ENCODE data around the gene PPM1L. TPM values are rescaled to one million over a fixed set of nuclear protein-coding genes. Genes with fewer than 3 reads are reported as not detected.

Gene PPM1L
- total RNA-seq, 1 experiment from 2014 or later, result 13.2 TPM

- ChIA-PET POLR2A (no interaction called here), CTCF (no interaction called here), RAD21 (ENCODE audit: low non-redundant PET in 1 of 2, low total read pairs in 2 of 2, uncharacterized antibody in 2 of 2, unreplicated experiment in 2 of 2) (no interaction called here)
- intact Hi-C loops (cut with micrococcal nuclease), result no loop called here
- ATAC-seq (no peak), DNase-seq (ENCODE audit: low read depth, low spot score) (no peak)
- no peak overlapping the region for H3K4me2 ChIP-seq (ENCODE audit: low read length)
- no TSS peak for BruUV-seq (replicated peaks)
- H3K36me3 ChIP-seq (ENCODE audit: control insufficient read depth in 1 of 2, insufficient read depth in 2 of 2, low read length in 2 of 2), result no peaks in the 10 kb centered on the region
- no peaks in the 10 kb centered on the region for H3K9me3 ChIP-seq (ENCODE audit: control insufficient read depth in 1 of 2, insufficient read depth in 1 of 2, low read depth in 1 of 2, low read length in 2 of 2)
- no peaks in the 10 kb centered on the region for H3K4me1 ChIP-seq (ENCODE audit: control insufficient read depth in 1 of 2, insufficient read depth in 2 of 2, low read length in 2 of 2)
- no peak overlapping the region for H2AFZ ChIP-seq (ENCODE audit: low read depth, low read length, poor library complexity, severe bottlenecking)
- no peak overlapping the region for H3K4me3 ChIP-seq (replicated peaks in 1 of 2; ENCODE audit: low read depth in 1 of 2, low read length in 2 of 2)
- no peaks in the 10 kb centered on the region for H3K79me2 ChIP-seq (ENCODE audit: insufficient read depth, low read length)
- H4K20me1 ChIP-seq (ENCODE audit: insufficient read depth), result no peaks in the 10 kb centered on the region
- no peaks in the 10 kb centered on the region for H3K27me3 ChIP-seq (ENCODE audit: insufficient read depth, low read length)
- H3K9me2 ChIP-seq (ENCODE audit: insufficient read depth), result no peaks in the 10 kb centered on the region
- no peak overlapping the region for H3K27ac ChIP-seq (ENCODE audit: low read depth, low read length)
- no peak overlapping the region for H3K9ac ChIP-seq (ENCODE audit: low read length)
- TF ChIP-seq CEBPB (IDR thresholded peaks at IDR 0.05; ENCODE audit: low read depth) (no peak), TCF7L2 (IDR thresholded peaks at IDR 0.05; ENCODE audit: borderline replicate concordance, extremely low read depth, insufficient read depth, insufficient read length) (no peak), EZH2phosphoT487 (IDR thresholded peaks at IDR 0.05; ENCODE audit: borderline replicate concordance) (no peak), RAD21 (IDR thresholded peaks at IDR 0.05; ENCODE audit: low read depth) (no peak), ZNF274 (IDR thresholded peaks at IDR 0.05; ENCODE audit: low read depth, low read length) (no peak)
- TF ChIP-seq, protein P1, sequence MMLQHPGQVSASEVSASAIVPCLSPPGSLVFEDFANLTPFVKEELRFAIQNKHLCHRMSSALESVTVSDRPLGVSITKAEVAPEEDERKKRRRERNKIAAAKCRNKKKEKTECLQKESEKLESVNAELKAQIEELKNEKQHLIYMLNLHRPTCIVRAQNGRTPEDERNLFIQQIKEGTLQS (IDR thresholded peaks at IDR 0.05), result no peak
- TF ChIP-seq, protein P2, sequence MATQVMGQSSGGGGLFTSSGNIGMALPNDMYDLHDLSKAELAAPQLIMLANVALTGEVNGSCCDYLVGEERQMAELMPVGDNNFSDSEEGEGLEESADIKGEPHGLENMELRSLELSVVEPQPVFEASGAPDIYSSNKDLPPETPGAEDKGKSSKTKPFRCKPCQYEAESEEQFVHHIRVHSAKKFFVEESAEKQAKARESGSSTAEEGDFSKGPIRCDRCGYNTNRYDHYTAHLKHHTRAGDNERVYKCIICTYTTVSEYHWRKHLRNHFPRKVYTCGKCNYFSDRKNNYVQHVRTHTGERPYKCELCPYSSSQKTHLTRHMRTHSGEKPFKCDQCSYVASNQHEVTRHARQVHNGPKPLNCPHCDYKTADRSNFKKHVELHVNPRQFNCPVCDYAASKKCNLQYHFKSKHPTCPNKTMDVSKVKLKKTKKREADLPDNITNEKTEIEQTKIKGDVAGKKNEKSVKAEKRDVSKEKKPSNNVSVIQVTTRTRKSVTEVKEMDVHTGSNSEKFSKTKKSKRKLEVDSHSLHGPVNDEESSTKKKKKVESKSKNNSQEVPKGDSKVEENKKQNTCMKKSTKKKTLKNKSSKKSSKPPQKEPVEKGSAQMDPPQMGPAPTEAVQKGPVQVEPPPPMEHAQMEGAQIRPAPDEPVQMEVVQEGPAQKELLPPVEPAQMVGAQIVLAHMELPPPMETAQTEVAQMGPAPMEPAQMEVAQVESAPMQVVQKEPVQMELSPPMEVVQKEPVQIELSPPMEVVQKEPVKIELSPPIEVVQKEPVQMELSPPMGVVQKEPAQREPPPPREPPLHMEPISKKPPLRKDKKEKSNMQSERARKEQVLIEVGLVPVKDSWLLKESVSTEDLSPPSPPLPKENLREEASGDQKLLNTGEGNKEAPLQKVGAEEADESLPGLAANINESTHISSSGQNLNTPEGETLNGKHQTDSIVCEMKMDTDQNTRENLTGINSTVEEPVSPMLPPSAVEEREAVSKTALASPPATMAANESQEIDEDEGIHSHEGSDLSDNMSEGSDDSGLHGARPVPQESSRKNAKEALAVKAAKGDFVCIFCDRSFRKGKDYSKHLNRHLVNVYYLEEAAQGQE (IDR thresholded peaks at IDR 0.05; ENCODE audit: low read depth), result no peak
Measured at GRCh38 chr3:161050935-161051334, 294.9 kb downstream of the PPM1L start.

Data from HCT116 (cell line).